GM21528 (cell line): ENCODE data around the gene AP1G1.
"Not testable (repeated sequence)": the region's sequence is repeated elsewhere in the genome, so short reads cannot be mapped to it uniquely, and the experiment has no call there.

Experiments used
- ATAC-seq: cut with Tn5 transposase; IDR thresholded peaks from one replicate; pipeline ENCODE4 v1.9.1; 2021; ENCODE audit warnings: mild to moderate bottlenecking, moderate library complexity; ENCODE audit not compliant: unreplicated experiment, low FRiP score

AP1G1 gene

GRCh38 chr16:71808593-71809459, at the start of gene AP1G1:
Gene AP1G1, minus strand, starts transcription at chr16:71808834. Its CDS starts 19,355 bp downstream, at chr16:71789479.
- ATAC-seq: peak; percentile 77

- no peak for ATAC-seq
Measured at GRCh38 chr16:71855937-71856662, 47.5 kb upstream of the AP1G1 start.

GRCh38 chr16:71854369-71854948, 45.8 kb upstream of the AP1G1 start:
- ATAC-seq: no peak

- peak; percentile 59 for ATAC-seq
Measured at GRCh38 chr16:71853413-71853812, 44.8 kb upstream of the AP1G1 start.

- ATAC-seq: no peak
Measured at GRCh38 chr16:71852561-71852960, 43.9 kb upstream of the AP1G1 start.

- ATAC-seq: no peak
Measured at GRCh38 chr16:71852158-71852557, 43.5 kb upstream of the AP1G1 start.

- ATAC-seq: no peak
Measured at GRCh38 chr16:71851746-71852145, 43.1 kb upstream of the AP1G1 start.

GRCh38 chr16:71848622-71849021, 40.0 kb upstream of the AP1G1 start:
- ATAC-seq: no peak

GRCh38 chr16:71847096-71847495, 38.5 kb upstream of the AP1G1 start:
- ATAC-seq: no peak

GRCh38 chr16:71846431-71846830, 37.8 kb upstream of the AP1G1 start:
- peak; percentile 12 for ATAC-seq

GRCh38 chr16:71845639-71846430, 37.2 kb upstream of the AP1G1 start, which contains the start of gene ATXN1L:
Gene ATXN1L, plus strand, starts transcription at chr16:71845976. Its CDS starts 3,765 bp downstream, at chr16:71849741.
- peak; percentile 71 for ATAC-seq

GRCh38 chr16:71843572-71843971, 34.9 kb upstream of the AP1G1 start:
- ATAC-seq: no peak

- ATAC-seq: no peak
Measured at GRCh38 chr16:71840052-71840451, 31.4 kb upstream of the AP1G1 start.

- ATAC-seq: no peak
Measured at GRCh38 chr16:71837150-71837549, 28.5 kb upstream of the AP1G1 start.

GRCh38 chr16:71834291-71834690, 25.7 kb upstream of the AP1G1 start:
- ATAC-seq: no peak

GRCh38 chr16:71832112-71832511, 23.5 kb upstream of the AP1G1 start:
- not testable (repeated sequence) for ATAC-seq

GRCh38 chr16:71831698-71832097, 23.1 kb upstream of the AP1G1 start:
- ATAC-seq: not testable (repeated sequence)

GRCh38 chr16:71830359-71830758, 21.7 kb upstream of the AP1G1 start:
- ATAC-seq: no peak

GRCh38 chr16:71826533-71827017, 17.9 kb upstream of the AP1G1 start:
- ATAC-seq: no peak

GRCh38 chr16:71817155-71817500, 8.5 kb upstream of the AP1G1 start:
- peak; percentile 12 for ATAC-seq
